Stomach (tissue), 9 donors: ENCODE results near the gene IL1RAPL2. TPM values are rescaled to one million over a fixed set of nuclear protein-coding genes. Genes with fewer than 3 reads are reported as not detected.
"Not testable (repeated sequence)": the region's sequence is repeated elsewhere in the genome, so short reads cannot be mapped to it uniquely, and the experiment has no call there.

Experiments used
- DNase-seq, 2 donors: peaks; one replicate each; pipeline versions ENCODE4 v3.0.0 to v3.0.0-alpha.2; 2013 to 2019
- H3K27ac ChIP-seq, 5 donors: fragments of 200-600 bp in 4 of 5; sonication (generic) in 4 of 5; one replicate each; pipeline ENCODE4 v1.5.1; 2013 to 2019; ENCODE audit warnings: mild to moderate bottlenecking in 1 of 5, moderate library complexity in 1 of 5
- H3K27me3 ChIP-seq, 3 donors: fragments of 200-600 bp; sonication (generic); one replicate each; pipeline ENCODE4 v1.5.1; 2017 to 2019; ENCODE audit warnings: mixed run types in 1 of 3
- H3K36me3 ChIP-seq, 4 donors: fragments of 200-600 bp; sonication (generic); 1 replicate in 3 of 4; 2 replicates in 1 of 4; pipeline ENCODE4 v1.5.1; 2016 to 2019
- H3K4me1 ChIP-seq, 4 donors: fragments of 200-600 bp; sonication (generic); one replicate each; pipeline ENCODE4 v1.5.1; 2016 to 2019
- H3K4me3 ChIP-seq, 4 donors: fragments of 200-600 bp; sonication (generic) in 3 of 4; one replicate each; pipeline ENCODE4 v1.5.1; 2016 to 2019; ENCODE audit warnings: mild to moderate bottlenecking in 1 of 4
- H3K9me3 ChIP-seq, 4 donors: fragments of 200-600 bp; sonication (generic); one replicate each; pipeline ENCODE4 v1.5.1; 2016 to 2019
- CTCF ChIP-seq, 7 experiments: fragments of 450-650 bp in 4 of 7; fragments of 200-600 bp in 3 of 7; sonication (generic) in 3 of 7; IDR thresholded peaks; one replicate each; pipeline ENCODE4 v1.5.1; 2016 to 2019; ENCODE audit warnings: antibody characterized with exemption in 7 of 7, control low read depth in 2 of 7, mild to moderate bottlenecking in 1 of 7
- EP300 ChIP-seq: sonication (generic); formaldehyde crosslinking; IDR thresholded peaks from one replicate; pipeline ENCODE4 v1.6.1; 2017; ENCODE audit warnings: antibody characterized with exemption
- POLR2A ChIP-seq, 4 donors: fragments of 450-650 bp; IDR thresholded peaks; one replicate each; pipeline ENCODE4 v1.6.1; 2016; ENCODE audit warnings: antibody characterized with exemption in 4 of 4, control low read depth in 2 of 4, mild to moderate bottlenecking in 1 of 4, moderate library complexity in 1 of 4
- POLR2AphosphoS5 ChIP-seq, 3 donors: sonication (generic); formaldehyde crosslinking; IDR thresholded peaks; one replicate each; pipeline ENCODE4 v1.6.1; 2016; ENCODE audit warnings: antibody characterized with exemption in 3 of 3
- WGBS, 5 donors: extraction: QIAGEN DNeasy Blood & Tissue Kit in 3 of 5; methylation state at CpG; one replicate each; pipeline versions ENCODE4 v1.1.5 to v1.1.7; 2013 to 2018; 5-methylcytosine and 5-hydroxymethylcytosine counted together
- intact Hi-C: fragments of 100-400 bp; cut with DNase I; formaldehyde crosslinking; loops from one replicate; pipeline ENCODE4 v1.15.1; 2023; ENCODE audit warnings: low total_unique reads
- polyA plus RNA-seq, 3 donors: library from polyadenylated mRNA; stranded (reverse); fragments of 200-250 nt; gene quantifications; one replicate each; pipeline ENCODE4 v1.2.3, GENCODE V29; 2013
- total RNA-seq, 5 donors: library from RNA; depleted of rRNA; stranded (reverse); fragments of >200 nt; gene quantifications; one replicate each; pipeline versions ENCODE4 v1.1.0 to v1.2.3, GENCODE V29; 2014 to 2016
- donor health status: healthy with polysubstance abuse.
- donor health status: Bipolar disorder and iron deficiency.
- donor health status: healthy.

IL1RAPL2 gene
- total and polyA plus RNA-seq, 8 donors: 1.1 TPM; not detected in 7

- 82 to 94% (median 90%) methylated on average over 3 of the region's 3 CpGs for WGBS, 5 donors
- Histone ChIP-seq H3K27ac (no peak overlapping the region), H3K4me3 (no peak overlapping the region), H3K4me1 (no peaks in the 10 kb centered on the region), H3K9me3 (no peaks in the 10 kb centered on the region), H3K27me3 (no peaks in the 10 kb centered on the region), H3K36me3 (no peaks in the 10 kb centered on the region)
- no peak for TF ChIP-seq EP300
- TF ChIP-seq POLR2A (IDR thresholded peaks at IDR 0.05): no peak
- no peak for TF ChIP-seq POLR2AphosphoS5 (IDR thresholded peaks at IDR 0.05)
- TF ChIP-seq CTCF (IDR thresholded peaks at IDR 0.05): no peak
- DNase-seq: no peak
- intact Hi-C loops: no loop called here
Measured at GRCh38 chrX:105114554-105115130, 548.6 kb downstream of the IL1RAPL2 start.

GRCh38 chrX:105115596-105116320, 549.8 kb downstream of the IL1RAPL2 start:
- DNase-seq, H3K4me3 ChIP-seq, intact Hi-C loops, H3K9me3 ChIP-seq, H3K4me1 ChIP-seq, H3K27ac ChIP-seq, H3K27me3 ChIP-seq, H3K36me3 ChIP-seq: not testable (repeated sequence)
- 91 to 98% (median 93%) methylated on average over 5 to 35 of the region's 35 CpGs for WGBS, 5 donors

GRCh38 chrX:105116486-105116885, 550.5 kb downstream of the IL1RAPL2 start:
- intact Hi-C loops: no loop called here

GRCh38 chrX:105117621-105118020, 551.6 kb downstream of the IL1RAPL2 start:
- Histone ChIP-seq H3K9me3 (no peaks in the 10 kb centered on the region), H3K4me3 (no peak overlapping the region), H3K4me1 (no peaks in the 10 kb centered on the region), H3K36me3 (no peaks in the 10 kb centered on the region), H3K27me3 (no peaks in the 10 kb centered on the region), H3K27ac (no peak overlapping the region)
- intact Hi-C loops: no loop called here
- DNase-seq: no peak
- no peak for TF ChIP-seq POLR2AphosphoS5 (IDR thresholded peaks at IDR 0.05)
- 83 to 100% (median 90%) methylated on average over 1 of the region's 1 CpG for whole genome bisulfite sequencing, 5 donors

More at GRCh38 chrX:105116486-105116885, 550.5 kb downstream of the IL1RAPL2 start:
- TF ChIP-seq POLR2A (IDR thresholded peaks at IDR 0.05): no peak
- no peak for TF ChIP-seq POLR2AphosphoS5 (IDR thresholded peaks at IDR 0.05)
- no peak for TF ChIP-seq EP300
- no peak for TF ChIP-seq CTCF (IDR thresholded peaks at IDR 0.05)
- no peak for DNase-seq
- 32 to 68% (median 42%) methylated on average over 1 of the region's 1 CpG for WGBS, 5 donors
- Histone ChIP-seq H3K9me3 (no peaks in the 10 kb centered on the region), H3K36me3 (no peaks in the 10 kb centered on the region), H3K4me3 (no peak overlapping the region), H3K27ac (no peak overlapping the region), H3K27me3 (no peaks in the 10 kb centered on the region), H3K4me1 (no peaks in the 10 kb centered on the region)

- Histone ChIP-seq H3K36me3 (no peaks in the 10 kb centered on the region), H3K4me1 (no peaks in the 10 kb centered on the region), H3K27me3 (no peaks in the 10 kb centered on the region), H3K4me3 (no peak overlapping the region), H3K9me3 (no peaks in the 10 kb centered on the region), H3K27ac (no peak overlapping the region)
- intact Hi-C loops: no loop called here
- WGBS, 5 donors: 53 to 68% (median 60%) methylated on average over 3 to 4 of the region's 4 CpGs
- DNase-seq: no peak
- TF ChIP-seq POLR2AphosphoS5 (IDR thresholded peaks at IDR 0.05): no peak
- TF ChIP-seq CTCF (IDR thresholded peaks at IDR 0.05): no peak
- TF ChIP-seq EP300: no peak
- TF ChIP-seq POLR2A (IDR thresholded peaks at IDR 0.05): no peak
Measured at GRCh38 chrX:105120463-105120862, 554.5 kb downstream of the IL1RAPL2 start.
